SJCRH30 (cell line): ENCODE results near the gene ZER1. TPM values are rescaled to one million over a fixed set of nuclear protein-coding genes. Genes with fewer than 3 reads are reported as not detected.
"Not testable (repeated sequence)": the region's sequence is repeated elsewhere in the genome, so short reads cannot be mapped to it uniquely, and the experiment has no call there.

ENCODE experiments used
- DNase-seq, 2 experiments: peaks; one replicate each; pipeline ENCODE4 v3.0.0-alpha.2; 2015 to 2020
- H3K27ac ChIP-seq: fragments of 250-450 bp; sonication (Bioruptor Pico); 2 replicates; pipeline ENCODE4 v1.5.1; 2020; ENCODE audit warnings: mild to moderate bottlenecking, moderate library complexity
- H3K27me3 ChIP-seq: fragments of 250-450 bp; sonication (Bioruptor Pico); 2 replicates; pipeline ENCODE4 v1.5.1; 2020; ENCODE audit warnings: mild to moderate bottlenecking, moderate library complexity
- H3K36me3 ChIP-seq: fragments of 250-450 bp; sonication (Bioruptor Pico); 2 replicates; pipeline ENCODE4 v1.5.1; 2020; ENCODE audit warnings: mild to moderate bottlenecking, moderate library complexity
- H3K4me1 ChIP-seq: fragments of 250-450 bp; sonication (Bioruptor Pico); 2 replicates; pipeline ENCODE4 v1.5.1; 2020; ENCODE audit warnings: mild to moderate bottlenecking, moderate library complexity
- H3K4me3 ChIP-seq: fragments of 250-450 bp; sonication (Bioruptor Pico); 2 replicates; pipeline ENCODE4 v1.5.1; 2020; ENCODE audit warnings: mild to moderate bottlenecking, moderate library complexity
- H3K9me3 ChIP-seq: fragments of 250-450 bp; sonication (Bioruptor Pico); replicated peaks from 2 replicates; pipeline ENCODE4 v1.5.1; 2020; ENCODE audit warnings: mild to moderate bottlenecking, moderate library complexity
- total RNA-seq: library from RNA; depleted of rRNA; stranded (reverse); fragments of >200 nt; shearing (Covaris generic); gene quantifications from 2 replicates; pipeline ENCODE4 v1.2.3, GENCODE V29; 2014

ZER1 gene
- total RNA-seq, 1 experiment from 2014 or later: 19.9 TPM

GRCh38 chr9:128705051-128705965, 66.4 kb downstream of the ZER1 start:
- Histone ChIP-seq H3K4me1 (no peaks in the 10 kb centered on the region), H3K9me3 (no peaks in the 10 kb centered on the region), H3K36me3 (peaks cover 18% of the 10 kb centered on the region), H3K4me3 (no peak overlapping the region), H3K27me3 (no peaks in the 10 kb centered on the region), H3K27ac (no peak overlapping the region)
- peak in 1 of 2 experiments; percentile 7 for DNase-seq

DNA sequence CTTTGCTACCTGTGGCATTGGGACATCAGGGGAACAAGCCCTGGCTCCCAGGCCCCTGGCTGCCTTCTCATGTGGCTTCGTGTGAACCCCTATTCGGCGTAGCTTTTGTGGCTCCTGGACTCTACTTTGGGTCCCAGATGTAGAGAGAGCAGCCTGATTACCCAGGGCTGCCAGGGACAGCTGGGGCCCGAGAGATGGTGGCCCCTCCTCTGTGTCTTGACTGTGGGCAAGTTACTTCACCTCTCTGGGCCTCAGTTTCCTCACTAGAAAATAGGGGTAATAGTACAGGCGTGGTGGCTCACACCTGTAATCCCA, 67.4 kb downstream of the ZER1 start:
- Histone ChIP-seq H3K4me1 (no peaks in the 10 kb centered on the region), H3K4me3 (no peak overlapping the region), H3K27me3 (no peaks in the 10 kb centered on the region), H3K9me3 (no peaks in the 10 kb centered on the region), H3K27ac (no peak overlapping the region), H3K36me3 (peaks cover 18% of the 10 kb centered on the region)
- no peak for DNase-seq

GRCh38 chr9:128703616-128704355, 67.9 kb downstream of the ZER1 start:
- Histone ChIP-seq H3K27me3 (no peaks in the 10 kb centered on the region), H3K4me1 (no peaks in the 10 kb centered on the region), H3K27ac (peak overlapping the region; percentile 68), H3K4me3 (peak overlapping the region; percentile 76), H3K36me3 (peaks cover 18% of the 10 kb centered on the region), H3K9me3 (no peaks in the 10 kb centered on the region)
- no peak for DNase-seq

GRCh38 chr9:128702949-128703615, 68.6 kb downstream of the ZER1 start:
- H3K4me3 ChIP-seq: peak overlapping the region; percentile 76
- peak overlapping the region; percentile 68 for H3K27ac ChIP-seq
- peak; percentile 83 to 84 for DNase-seq
- no peaks in the 10 kb centered on the region for H3K9me3 ChIP-seq
- peaks cover 15% of the 10 kb centered on the region for H3K36me3 ChIP-seq
- no peaks in the 10 kb centered on the region for H3K27me3 ChIP-seq
- H3K4me1 ChIP-seq: no peaks in the 10 kb centered on the region

DNA sequence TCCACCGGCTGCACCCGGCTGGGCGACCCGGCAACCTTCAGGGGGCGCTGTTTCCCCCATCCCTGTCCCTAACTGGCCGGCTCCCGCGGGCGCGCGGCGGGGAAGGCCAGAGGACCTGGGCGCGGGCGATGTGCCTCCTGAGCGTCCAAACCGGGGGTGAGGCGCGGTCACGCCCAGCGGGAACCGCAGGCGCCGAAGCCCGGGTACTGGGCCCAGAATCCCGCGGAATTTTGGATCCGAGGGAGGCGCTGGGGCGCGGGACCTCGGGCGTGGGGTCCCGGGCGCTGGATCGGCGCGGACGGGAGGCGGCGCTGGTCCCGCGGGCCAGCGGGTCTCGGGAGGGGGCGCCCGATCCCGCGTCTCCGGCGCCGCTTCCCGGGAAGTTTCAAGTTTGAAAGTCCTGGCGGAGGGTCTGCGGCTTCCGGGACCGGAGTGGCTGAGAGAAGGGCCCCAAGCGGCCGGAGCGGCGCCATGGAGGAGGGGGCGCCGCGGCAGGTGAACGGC, 69.2 kb downstream of the ZER1 start, which contains the start of gene PKN3:
PKN3 (plus strand) TSS at position 59 of the 504 bp plus-strand sequence; CDS start at position 472, 413 bp downstream.
- H3K9me3 ChIP-seq: no peaks in the 10 kb centered on the region
- no peaks in the 10 kb centered on the region for H3K27me3 ChIP-seq
- DNase-seq: peak; percentile 95 to 97
- peak within 1 kb of the TSS; percentile 68 for H3K27ac ChIP-seq
- peaks cover 12% of the 10 kb centered on the region for H3K36me3 ChIP-seq
- H3K4me3 ChIP-seq: peak within 1 kb of the TSS; percentile 76
- H3K4me1 ChIP-seq: no peaks in the 10 kb centered on the region

GRCh38 chr9:128701227-128701854, 70.4 kb downstream of the ZER1 start:
- Histone ChIP-seq H3K9me3 (no peaks in the 10 kb centered on the region), H3K36me3 (peaks cover 14% of the 10 kb centered on the region), H3K27ac (no peak overlapping the region), H3K4me3 (no peak overlapping the region), H3K4me1 (no peaks in the 10 kb centered on the region), H3K27me3 (no peaks in the 10 kb centered on the region)
- peak in 1 of 2 experiments; percentile 15 for DNase-seq

GRCh38 chr9:128699096-128699795, 72.5 kb downstream of the ZER1 start:
- H3K27ac ChIP-seq, H3K27me3 ChIP-seq, H3K4me3 ChIP-seq, DNase-seq, H3K4me1 ChIP-seq, H3K9me3 ChIP-seq: not testable (repeated sequence)
- peaks cover 24% of the 10 kb centered on the region for H3K36me3 ChIP-seq

DNA sequence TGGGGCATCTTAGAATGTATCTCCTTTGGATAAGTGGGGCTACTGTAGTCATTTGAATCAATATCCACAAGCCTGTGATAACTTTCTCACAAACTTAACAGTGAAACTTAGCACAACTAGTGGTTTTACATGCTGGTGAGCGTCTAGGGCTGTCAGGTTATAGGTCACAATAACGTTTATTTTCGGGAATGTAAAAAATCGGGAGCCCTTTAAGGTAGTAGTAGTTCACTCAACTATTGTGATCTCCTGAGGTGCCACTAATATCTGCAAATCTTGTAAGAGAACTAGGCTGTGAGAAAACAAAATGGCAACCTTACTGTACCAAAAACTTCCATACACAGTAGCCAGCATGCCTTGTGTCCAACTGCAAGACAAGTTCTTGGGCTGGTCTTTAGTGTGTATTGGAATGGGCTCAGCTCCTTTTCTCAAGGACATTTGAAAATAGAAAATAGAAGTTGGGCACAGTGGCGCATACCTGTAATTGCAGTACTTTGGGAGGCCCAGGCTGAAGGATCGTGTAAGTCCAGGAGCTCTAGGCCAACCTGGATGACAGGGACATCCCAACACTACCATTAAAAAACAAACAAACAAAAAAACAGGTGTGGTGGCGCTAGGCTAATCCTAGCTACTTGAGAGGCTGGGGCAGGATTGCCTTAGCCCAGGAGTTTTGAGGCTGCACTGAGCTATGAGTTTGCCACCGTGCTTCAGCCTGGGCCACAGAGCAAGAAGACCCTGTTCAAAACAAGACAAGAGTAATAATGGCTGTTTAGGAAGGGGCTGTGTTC, 74.6 kb downstream of the ZER1 start:
- H3K9me3 ChIP-seq: no peaks in the 10 kb centered on the region
- no peak for DNase-seq
- H3K4me3 ChIP-seq: no peak overlapping the region
- no peaks in the 10 kb centered on the region for H3K27me3 ChIP-seq
- no peak overlapping the region for H3K27ac ChIP-seq
- H3K4me1 ChIP-seq: no peaks in the 10 kb centered on the region
- H3K36me3 ChIP-seq: peaks cover 44% of the 10 kb centered on the region

DNA sequence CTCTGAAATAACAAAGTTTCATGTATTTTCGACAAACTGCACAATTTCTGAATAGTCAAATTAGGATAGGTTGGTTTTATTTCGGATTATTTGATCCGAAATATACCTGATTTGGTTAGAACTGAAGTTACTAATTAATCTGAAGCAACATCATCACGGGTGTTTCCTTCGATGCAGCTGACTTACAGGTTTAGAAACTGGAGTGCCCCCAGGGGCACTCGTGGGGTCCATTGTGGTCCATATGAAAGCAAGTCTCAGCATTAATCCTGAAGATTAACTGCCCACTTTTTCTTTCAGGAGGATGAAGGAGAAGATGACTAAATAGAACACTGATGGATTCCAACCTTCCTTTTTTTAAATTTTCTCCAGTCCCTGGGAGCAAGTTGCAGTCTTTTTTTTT, 77.4 kb downstream of the ZER1 start:
- Histone ChIP-seq H3K9me3 (no peaks in the 10 kb centered on the region), H3K36me3 (peaks cover 64% of the 10 kb centered on the region), H3K27ac (no peak overlapping the region), H3K4me3 (no peak overlapping the region), H3K4me1 (no peaks in the 10 kb centered on the region; the same call in 1 of the 2 replicates), H3K27me3 (no peaks in the 10 kb centered on the region)
- DNase-seq: no peak

- not testable (repeated sequence) for H3K27ac ChIP-seq, H3K4me3 ChIP-seq, H3K4me1 ChIP-seq, DNase-seq, H3K27me3 ChIP-seq, H3K9me3 ChIP-seq
- H3K36me3 ChIP-seq: peaks cover 64% of the 10 kb centered on the region
Measured at GRCh38 chr9:128693738-128694137, 78.0 kb downstream of the ZER1 start.

- H3K27ac ChIP-seq: peak overlapping the region; percentile 67
Measured at GRCh38 chr9:128690684-128691034, 81.1 kb downstream of the ZER1 start.

DNA sequence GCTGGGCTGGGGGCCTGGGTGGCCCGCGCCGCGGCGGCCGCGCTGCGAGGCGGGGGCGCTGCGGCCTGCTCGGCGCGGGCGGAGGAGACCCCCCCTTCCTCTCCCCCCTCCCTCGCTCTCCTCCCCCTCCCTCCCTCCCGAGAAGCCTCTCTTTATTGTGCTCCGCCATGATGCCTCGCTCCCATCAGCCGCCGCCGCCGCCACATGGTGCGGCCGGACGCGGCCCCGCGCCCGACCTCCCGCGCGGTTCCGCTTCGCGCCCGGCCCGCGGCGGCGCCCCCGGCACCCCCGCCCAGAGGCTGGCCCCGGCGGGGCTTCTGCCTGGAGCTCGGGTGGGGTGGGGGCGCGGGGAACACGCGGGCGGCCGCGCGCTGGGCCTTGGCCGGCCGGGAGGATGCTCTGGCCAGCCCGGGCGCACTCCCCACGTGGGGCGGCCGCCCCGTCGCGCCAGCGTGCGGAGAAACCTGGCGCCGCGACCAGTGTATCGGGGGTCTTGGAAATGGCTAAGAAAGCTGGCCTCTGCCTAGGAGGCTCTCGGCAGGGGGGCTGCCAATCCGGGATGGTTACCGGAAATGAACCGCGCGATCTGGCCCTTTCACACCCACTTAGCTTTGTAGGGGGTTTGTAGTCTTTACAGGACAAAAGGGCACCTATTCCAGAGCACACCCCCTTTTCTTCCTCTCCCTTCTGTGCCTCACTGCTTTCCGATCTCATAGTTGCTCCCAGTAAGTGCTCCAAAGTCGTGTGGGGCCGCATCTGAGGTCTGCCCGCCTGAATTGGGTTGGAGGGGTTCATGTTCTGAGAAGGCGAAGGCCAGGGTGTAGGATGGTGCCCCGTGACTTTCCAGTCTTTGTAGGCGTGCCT, 81.7 kb downstream of the ZER1 start:
- Histone ChIP-seq H3K9me3 (no peaks in the 10 kb centered on the region), H3K36me3 (peaks cover 43% of the 10 kb centered on the region), H3K27me3 (no peaks in the 10 kb centered on the region), H3K4me1 (no peaks in the 10 kb centered on the region; the same call in 1 of the 2 replicates), H3K27ac (peak overlapping the region; percentile 67), H3K4me3 (peak overlapping the region; percentile 93)
- DNase-seq: peak; percentile 65 to 66

More at GRCh38 chr9:128690684-128691034, 81.1 kb downstream of the ZER1 start:
- Histone ChIP-seq H3K27me3 (no peaks in the 10 kb centered on the region), H3K36me3 (peaks cover 48% of the 10 kb centered on the region), H3K4me1 (no peaks in the 10 kb centered on the region; the same call in 1 of the 2 replicates), H3K9me3 (no peaks in the 10 kb centered on the region), H3K4me3 (peak overlapping the region; percentile 93)
- DNase-seq: no peak
